Measurements from ENCODE around the gene UXS1. TPM values are rescaled to one million over a fixed set of nuclear protein-coding genes. Genes with fewer than 3 reads are reported as not detected.
A peak's percentile ranks its signal among the peaks of the same experiment; 100 is the strongest.
"Not testable (repeated sequence)": the region's sequence is repeated elsewhere in the genome, so short reads cannot be mapped to it uniquely, and the experiment has no call there.

Gene UXS1
- 10 to 100 TPM in 2 of 4 donors, 1 to 10 TPM in 2; 5.1 to 45.4 (median 10.9) TPM for polyA plus RNA-seq
- long read RNA-seq, donor 1 = 0 reads
- long read RNA-seq, donor 2, partial matches to known transcripts = 7 of 8 reads
- long read RNA-seq, donor 2, other reads (novel, unspliced or antisense) = 0 of 8 reads
- long read RNA-seq, donor 3, partial matches to known transcripts = 16 of 22 reads
- long read RNA-seq, donor 3, other reads (novel, unspliced or antisense) = 0 of 22 reads
- long read RNA-seq, donor 4, partial matches to known transcripts = 0 of 1 reads
- long read RNA-seq, donor 4, other reads (novel, unspliced or antisense) = 0 of 1 reads
- long read RNA-seq, donor 5, partial matches to known transcripts = 5 of 6 reads
- long read RNA-seq, donor 5, other reads (novel, unspliced or antisense) = 0 of 6 reads
- long read RNA-seq, donor 6, transcript UXS1-203 (15 exons, 1,839 nt) = major isoform, 6 of 21 reads
- long read RNA-seq, donor 6, partial matches to known transcripts = 12 of 21 reads
- long read RNA-seq, donor 6, other reads (novel, unspliced or antisense) = 0 of 21 reads
- long read RNA-seq, donor 7 = 0 reads
- long read RNA-seq, donor 8 = 0 reads
- long read RNA-seq, donor 9, partial matches to known transcripts = 0 of 3 reads
- long read RNA-seq, donor 9, other reads (novel, unspliced or antisense) = 0 of 3 reads
- long read RNA-seq, donor 10, transcript UXS1-203 (15 exons, 1,839 nt) = major isoform, 6 of 31 reads
- long read RNA-seq, donor 10, partial matches to known transcripts = 19 of 31 reads
- long read RNA-seq, donor 10, other reads (novel, unspliced or antisense) = 0 of 31 reads

DNA sequence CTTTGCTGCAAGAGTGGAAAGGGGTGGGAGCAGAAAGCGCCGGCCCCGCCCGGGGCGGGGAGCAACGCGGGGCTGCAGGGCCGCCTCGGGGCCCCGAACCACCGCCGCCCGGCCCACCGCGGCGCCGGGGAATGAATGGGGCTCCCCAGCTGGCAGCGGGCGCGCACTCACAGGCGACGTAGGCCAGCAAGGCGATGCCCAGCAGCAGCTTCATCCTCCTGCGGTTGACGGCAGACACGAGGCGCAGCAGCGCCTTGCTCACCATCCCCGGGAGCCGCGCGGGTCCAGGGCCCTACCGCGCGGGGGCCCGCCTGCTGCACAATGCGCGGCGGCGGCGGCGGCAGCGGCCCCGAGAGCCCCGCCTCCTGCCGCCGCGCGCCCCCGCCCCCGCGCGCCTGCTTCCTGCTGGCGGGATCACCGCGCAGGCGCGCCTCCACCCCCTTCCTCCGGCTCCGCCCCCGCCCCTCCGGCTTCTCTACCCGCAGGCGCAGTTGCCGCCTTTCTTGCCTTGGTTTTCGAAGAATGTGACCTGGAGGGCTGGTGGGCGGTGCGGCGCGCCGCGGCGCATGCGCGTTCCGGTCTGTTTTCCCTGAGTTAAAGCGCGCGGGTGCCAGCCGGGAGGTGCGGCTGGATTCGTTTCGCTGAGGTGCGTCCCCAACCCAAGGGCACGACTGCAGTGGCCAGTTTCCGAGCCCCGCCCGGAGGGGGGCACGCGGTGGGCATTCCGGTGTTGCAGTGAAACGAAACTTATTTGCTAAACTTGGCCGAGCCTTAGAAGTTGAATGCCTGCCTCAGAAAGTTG, at the start of gene UXS1:
Gene UXS1 (minus strand): TSS at position 325 of the 802 bp plus-strand sequence. CDS start 60 bp downstream, at position 265.
- DNase-seq (peak; percentile 98 to 99), FAIRE-seq (no peak)
- 0 to 1% (median 1%) methylated on average over 68 to 93 of the region's 93 CpGs for WGBS, 3 donors
- Histone ChIP-seq H3K4me3 (ENCODE audit: low read depth in 1 of 3, low read length in 3 of 3) (peak within 1 kb of the TSS; percentile 78 to 93 (median 82)), H3K27ac (ENCODE audit: low read depth in 1 of 3, low read length in 2 of 3) (peak within 1 kb of the TSS; percentile 70 to 88 (median 80)), H3K9me3 (ENCODE audit: control insufficient read depth in 2 of 2, insufficient read depth in 1 of 2, low read depth in 1 of 2, low read length in 1 of 2) (no peaks in the 10 kb centered on the region), H3K27me3 (ENCODE audit: control insufficient read depth in 3 of 3, insufficient read depth in 3 of 3, low read length in 3 of 3) (no peaks in the 10 kb centered on the region), H3K4me1 (ENCODE audit: control insufficient read depth in 3 of 3, insufficient read depth in 2 of 3, low read depth in 1 of 3, low read length in 2 of 3) (peaks cover 0 to 7% (median 2%) of the 10 kb centered on the region in 3 donors), H3K36me3 (ENCODE audit: control insufficient read depth in 3 of 3, insufficient read depth in 2 of 3, low read depth in 1 of 3, low read length in 3 of 3) (peaks cover 0 to 6% (median 0%) of the 10 kb centered on the region in 3 donors)

- not testable (repeated sequence) for H3K27me3 ChIP-seq (ENCODE audit: control insufficient read depth in 3 of 3, insufficient read depth in 3 of 3, low read length in 3 of 3); DNase-seq; H3K4me3 ChIP-seq (ENCODE audit: low read depth in 1 of 3, low read length in 3 of 3); FAIRE-seq; H3K36me3 ChIP-seq (ENCODE audit: control insufficient read depth in 3 of 3, insufficient read depth in 2 of 3, low read depth in 1 of 3, low read length in 3 of 3); H3K27ac ChIP-seq (ENCODE audit: low read depth in 1 of 3, low read length in 2 of 3); H3K4me1 ChIP-seq (ENCODE audit: control insufficient read depth in 3 of 3, insufficient read depth in 2 of 3, low read depth in 1 of 3, low read length in 2 of 3)
- H3K9me3 ChIP-seq (ENCODE audit: control insufficient read depth in 2 of 2, insufficient read depth in 1 of 2, low read depth in 1 of 2, low read length in 1 of 2) = peaks cover 0 to 19% of the 10 kb centered on the region in 2 donors
- 88 to 98% (median 96%) methylated on average over 2 of the region's 2 CpGs for WGBS, 3 donors
Measured at GRCh38 chr2:106239491-106239890, 45.4 kb upstream of the UXS1 start.

DNA sequence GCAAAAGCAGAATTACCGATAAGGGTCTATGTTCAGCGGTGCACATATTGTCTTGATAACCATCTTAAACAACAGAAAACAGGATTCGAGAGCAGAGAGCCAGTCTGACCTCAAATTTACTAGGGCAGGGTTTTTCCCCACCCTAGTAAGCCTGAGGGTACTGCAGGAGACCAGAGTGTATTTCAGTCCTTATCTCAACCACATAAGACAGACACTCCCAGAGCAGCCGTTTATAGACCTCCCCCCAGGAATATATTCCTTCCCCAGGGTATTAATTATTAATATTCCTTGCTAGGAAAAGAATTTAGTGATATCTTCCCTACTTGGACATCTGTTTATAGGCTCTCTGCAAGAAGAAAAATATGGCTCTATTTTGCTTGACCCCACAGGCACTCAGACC, 41.3 kb upstream of the UXS1 start:
- peaks cover 0 to 28% of the 10 kb centered on the region in 2 donors for H3K9me3 ChIP-seq (ENCODE audit: control insufficient read depth in 2 of 2, insufficient read depth in 1 of 2, low read depth in 1 of 2, low read length in 1 of 2)
- H3K27ac ChIP-seq (ENCODE audit: low read depth in 1 of 3, low read length in 2 of 3); FAIRE-seq; H3K36me3 ChIP-seq (ENCODE audit: control insufficient read depth in 3 of 3, insufficient read depth in 2 of 3, low read depth in 1 of 3, low read length in 3 of 3); H3K27me3 ChIP-seq (ENCODE audit: control insufficient read depth in 3 of 3, insufficient read depth in 3 of 3, low read length in 3 of 3); DNase-seq; H3K4me3 ChIP-seq (ENCODE audit: low read depth in 1 of 3, low read length in 3 of 3); H3K4me1 ChIP-seq (ENCODE audit: control insufficient read depth in 3 of 3, insufficient read depth in 2 of 3, low read depth in 1 of 3, low read length in 2 of 3): not testable (repeated sequence)
- whole genome bisulfite sequencing, 3 donors = 77 to 92% (median 85%) methylated on average over 4 of the region's 4 CpGs

- no peaks in the 10 kb centered on the region for H3K36me3 ChIP-seq (ENCODE audit: control insufficient read depth in 3 of 3, insufficient read depth in 2 of 3, low read depth in 1 of 3, low read length in 3 of 3)
- no peak overlapping the region for H3K4me3 ChIP-seq (ENCODE audit: low read depth in 1 of 3, low read length in 3 of 3)
- H3K9me3 ChIP-seq (ENCODE audit: control insufficient read depth in 2 of 2, insufficient read depth in 1 of 2, low read depth in 1 of 2, low read length in 1 of 2) = peaks cover 0 to 28% of the 10 kb centered on the region in 2 donors
- FAIRE-seq (no peak), DNase-seq (no peak)
- H3K27me3 ChIP-seq (ENCODE audit: control insufficient read depth in 3 of 3, insufficient read depth in 3 of 3, low read length in 3 of 3) = peaks cover 0 to 2% (median 0%) of the 10 kb centered on the region in 3 donors
- no peak overlapping the region for H3K27ac ChIP-seq (ENCODE audit: low read depth in 1 of 3, low read length in 2 of 3)
- WGBS, 3 donors = 71 to 87% (median 73%) methylated on average over 2 of the region's 2 CpGs
- H3K4me1 ChIP-seq (ENCODE audit: control insufficient read depth in 3 of 3, insufficient read depth in 2 of 3, low read depth in 1 of 3, low read length in 2 of 3) = no peaks in the 10 kb centered on the region
Measured at GRCh38 chr2:106233350-106233706, 39.2 kb upstream of the UXS1 start.

GRCh38 chr2:106232638-106233349, 38.7 kb upstream of the UXS1 start:
- Histone ChIP-seq H3K4me3 (ENCODE audit: low read depth in 1 of 3, low read length in 3 of 3) (no peak overlapping the region), H3K36me3 (ENCODE audit: control insufficient read depth in 3 of 3, insufficient read depth in 2 of 3, low read depth in 1 of 3, low read length in 3 of 3) (no peaks in the 10 kb centered on the region), H3K27me3 (ENCODE audit: control insufficient read depth in 3 of 3, insufficient read depth in 3 of 3, low read length in 3 of 3) (peaks cover 0 to 2% (median 0%) of the 10 kb centered on the region in 3 donors), H3K27ac (ENCODE audit: low read depth in 1 of 3, low read length in 2 of 3) (no peak overlapping the region), H3K9me3 (ENCODE audit: control insufficient read depth in 2 of 2, insufficient read depth in 1 of 2, low read depth in 1 of 2, low read length in 1 of 2) (peaks cover 0 to 28% of the 10 kb centered on the region in 2 donors), H3K4me1 (ENCODE audit: control insufficient read depth in 3 of 3, insufficient read depth in 2 of 3, low read depth in 1 of 3, low read length in 2 of 3) (no peaks in the 10 kb centered on the region)
- WGBS, 3 donors = 85 to 93% (median 89%) methylated on average over 1 of the region's 1 CpG
- FAIRE-seq (no peak), DNase-seq (no peak)

DNA sequence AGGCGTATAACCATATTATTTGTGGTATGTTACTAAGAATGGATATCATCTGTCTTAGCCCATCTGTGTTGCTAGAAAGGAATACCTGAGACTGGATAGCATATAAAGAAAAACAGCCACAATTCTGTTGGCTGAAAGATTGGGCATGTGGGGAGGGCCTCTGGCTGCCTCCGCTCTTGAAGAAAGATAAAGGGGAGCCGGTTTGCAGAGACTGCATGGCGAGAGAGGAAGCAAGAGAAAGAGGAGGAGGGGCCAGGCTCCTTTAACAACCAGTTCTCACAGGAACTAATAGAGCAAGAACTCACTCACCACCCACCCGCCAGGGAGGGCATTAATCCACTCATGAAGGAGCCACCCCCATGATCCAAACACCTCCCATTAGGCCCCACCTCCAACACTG, 29.2 kb upstream of the UXS1 start:
- no peak overlapping the region for H3K4me3 ChIP-seq (ENCODE audit: low read depth in 1 of 3, low read length in 3 of 3)
- no peak overlapping the region for H3K27ac ChIP-seq (ENCODE audit: low read depth in 1 of 3, low read length in 2 of 3)
- H3K4me1 ChIP-seq (ENCODE audit: control insufficient read depth in 3 of 3, insufficient read depth in 2 of 3, low read depth in 1 of 3, low read length in 2 of 3) = no peaks in the 10 kb centered on the region
- H3K36me3 ChIP-seq (ENCODE audit: control insufficient read depth in 3 of 3, insufficient read depth in 2 of 3, low read depth in 1 of 3, low read length in 3 of 3) = no peaks in the 10 kb centered on the region
- H3K9me3 ChIP-seq (ENCODE audit: control insufficient read depth in 2 of 2, insufficient read depth in 1 of 2, low read depth in 1 of 2, low read length in 1 of 2) = no peaks in the 10 kb centered on the region
- FAIRE-seq (no peak), DNase-seq (no peak)
- H3K27me3 ChIP-seq (ENCODE audit: control insufficient read depth in 3 of 3, insufficient read depth in 3 of 3, low read length in 3 of 3) = no peaks in the 10 kb centered on the region
- 75 to 87% (median 78%) methylated on average over 5 of the region's 5 CpGs for WGBS, 3 donors

GRCh38 chr2:106222057-106222456, 28.0 kb upstream of the UXS1 start:
- not testable (repeated sequence) for DNase-seq; H3K27ac ChIP-seq (ENCODE audit: low read depth in 1 of 3, low read length in 2 of 3); H3K4me1 ChIP-seq (ENCODE audit: control insufficient read depth in 3 of 3, insufficient read depth in 2 of 3, low read depth in 1 of 3, low read length in 2 of 3); H3K4me3 ChIP-seq (ENCODE audit: low read depth in 1 of 3, low read length in 3 of 3); FAIRE-seq; H3K9me3 ChIP-seq (ENCODE audit: control insufficient read depth in 2 of 2, insufficient read depth in 1 of 2, low read depth in 1 of 2, low read length in 1 of 2); H3K27me3 ChIP-seq (ENCODE audit: control insufficient read depth in 3 of 3, insufficient read depth in 3 of 3, low read length in 3 of 3); H3K36me3 ChIP-seq (ENCODE audit: control insufficient read depth in 3 of 3, insufficient read depth in 2 of 3, low read depth in 1 of 3, low read length in 3 of 3)
- WGBS, 3 donors = 89 to 94% (median 94%) methylated on average over 5 of the region's 5 CpGs

Data from small intestine (tissue), 16 donors.